Endothelial cell (in vitro differentiated cells): ENCODE results near the gene TRIM28. TPM values are rescaled to one million over a fixed set of nuclear protein-coding genes. Genes with fewer than 3 reads are reported as not detected.

ENCODE experiments used
- DNase-seq: peaks from one replicate; pipeline ENCODE4 v3.0.0; 2021; ENCODE audit warnings: low spot score
- H3K27ac Mint-ChIP-seq: one replicate; pipeline ENCODE4 v1.8.0; 2021; ENCODE audit warnings: mixed read lengths, inconsistent platforms; ENCODE audit not compliant: unreplicated experiment
- H3K27me3 Mint-ChIP-seq: one replicate; pipeline ENCODE4 v1.8.0; 2021; ENCODE audit warnings: mild to moderate bottlenecking, moderate library complexity, mixed read lengths, inconsistent platforms; ENCODE audit not compliant: unreplicated experiment
- H3K36me3 Mint-ChIP-seq: one replicate; pipeline ENCODE4 v1.8.0; 2021; ENCODE audit warnings: mild to moderate bottlenecking, low read depth, mixed read lengths, inconsistent platforms; ENCODE audit not compliant: unreplicated experiment
- H3K4me1 Mint-ChIP-seq: one replicate; pipeline ENCODE4 v1.8.0; 2021; ENCODE audit warnings: mild to moderate bottlenecking, mixed read lengths, inconsistent platforms; ENCODE audit not compliant: unreplicated experiment
- H3K4me3 Mint-ChIP-seq: one replicate; pipeline ENCODE4 v1.8.0; 2021; ENCODE audit warnings: mild to moderate bottlenecking, mixed read lengths, inconsistent platforms; ENCODE audit not compliant: unreplicated experiment
- H3K9me3 Mint-ChIP-seq: one replicate; pipeline ENCODE4 v1.8.0; 2021; ENCODE audit warnings: mixed read lengths, inconsistent platforms; ENCODE audit not compliant: unreplicated experiment
- total RNA-seq: library from RNA; stranded (reverse); fragmentation: NEBNext Ultra II Directional; extraction: Animal tissue kit (Norgen Biotek cat#: 25700); gene quantifications from one replicate; pipeline ENCODE4 v1.2.1, GENCODE V29; 2021; ENCODE audit not compliant: unreplicated experiment
- TF ChIP-seq, protein P1 (sequence below): fragments of 200-600 bp; sonication (generic); IDR thresholded peaks from one replicate; pipeline ENCODE4 v1.5.0; 2021; ENCODE audit warnings: antibody characterized with exemption; ENCODE audit not compliant: unreplicated experiment

The TRIM28 gene
- total RNA-seq, 1 donor from 2014 or later: 457 TPM

DNA sequence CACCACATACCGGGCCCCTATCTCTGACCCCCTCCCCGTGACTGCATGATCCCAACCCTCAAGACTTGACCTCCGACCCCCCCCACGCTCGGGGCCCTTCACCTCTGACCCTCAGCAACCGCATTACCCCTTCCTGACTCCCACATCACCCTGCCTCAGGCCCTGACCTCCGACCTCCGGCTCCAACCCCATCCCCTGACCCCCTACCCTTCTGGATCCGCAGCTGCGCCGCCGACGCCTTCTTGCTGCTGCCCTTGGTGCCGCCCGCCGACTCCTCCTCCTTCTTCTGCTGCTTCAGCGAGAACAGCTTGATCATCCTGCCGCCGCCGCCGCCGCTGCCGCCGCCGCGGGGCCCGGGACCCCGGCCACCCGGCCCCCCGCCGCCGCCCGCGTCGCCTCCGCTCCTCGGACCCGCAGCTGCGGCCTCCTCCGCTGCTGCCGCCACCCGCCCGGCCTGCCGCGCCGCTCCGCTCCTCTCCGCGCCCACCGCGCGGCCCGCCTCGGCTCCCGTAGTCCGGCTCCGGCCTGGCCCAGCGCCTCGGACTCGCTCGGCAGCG lies 14.3 kb downstream of the TRIM28 start, which contains the start of gene UBE2M:
UBE2M (minus strand) TSS at position 546 of the 557 bp plus-strand sequence; CDS start at position 316, 230 bp downstream.
- no peak for DNase-seq
- Mint-ChIP-seq H3K9me3 (no peaks in the 10 kb centered on the region), H3K27ac (peak within 1 kb of the TSS; percentile 99), H3K4me1 (peaks cover 34% of the 10 kb centered on the region), H3K27me3 (peaks cover 25% of the 10 kb centered on the region), H3K36me3 (peaks cover 30% of the 10 kb centered on the region), H3K4me3 (peak within 1 kb of the TSS; percentile 98)
- TF ChIP-seq, protein P1, sequence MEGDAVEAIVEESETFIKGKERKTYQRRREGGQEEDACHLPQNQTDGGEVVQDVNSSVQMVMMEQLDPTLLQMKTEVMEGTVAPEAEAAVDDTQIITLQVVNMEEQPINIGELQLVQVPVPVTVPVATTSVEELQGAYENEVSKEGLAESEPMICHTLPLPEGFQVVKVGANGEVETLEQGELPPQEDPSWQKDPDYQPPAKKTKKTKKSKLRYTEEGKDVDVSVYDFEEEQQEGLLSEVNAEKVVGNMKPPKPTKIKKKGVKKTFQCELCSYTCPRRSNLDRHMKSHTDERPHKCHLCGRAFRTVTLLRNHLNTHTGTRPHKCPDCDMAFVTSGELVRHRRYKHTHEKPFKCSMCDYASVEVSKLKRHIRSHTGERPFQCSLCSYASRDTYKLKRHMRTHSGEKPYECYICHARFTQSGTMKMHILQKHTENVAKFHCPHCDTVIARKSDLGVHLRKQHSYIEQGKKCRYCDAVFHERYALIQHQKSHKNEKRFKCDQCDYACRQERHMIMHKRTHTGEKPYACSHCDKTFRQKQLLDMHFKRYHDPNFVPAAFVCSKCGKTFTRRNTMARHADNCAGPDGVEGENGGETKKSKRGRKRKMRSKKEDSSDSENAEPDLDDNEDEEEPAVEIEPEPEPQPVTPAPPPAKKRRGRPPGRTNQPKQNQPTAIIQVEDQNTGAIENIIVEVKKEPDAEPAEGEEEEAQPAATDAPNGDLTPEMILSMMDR: no peak

DNA sequence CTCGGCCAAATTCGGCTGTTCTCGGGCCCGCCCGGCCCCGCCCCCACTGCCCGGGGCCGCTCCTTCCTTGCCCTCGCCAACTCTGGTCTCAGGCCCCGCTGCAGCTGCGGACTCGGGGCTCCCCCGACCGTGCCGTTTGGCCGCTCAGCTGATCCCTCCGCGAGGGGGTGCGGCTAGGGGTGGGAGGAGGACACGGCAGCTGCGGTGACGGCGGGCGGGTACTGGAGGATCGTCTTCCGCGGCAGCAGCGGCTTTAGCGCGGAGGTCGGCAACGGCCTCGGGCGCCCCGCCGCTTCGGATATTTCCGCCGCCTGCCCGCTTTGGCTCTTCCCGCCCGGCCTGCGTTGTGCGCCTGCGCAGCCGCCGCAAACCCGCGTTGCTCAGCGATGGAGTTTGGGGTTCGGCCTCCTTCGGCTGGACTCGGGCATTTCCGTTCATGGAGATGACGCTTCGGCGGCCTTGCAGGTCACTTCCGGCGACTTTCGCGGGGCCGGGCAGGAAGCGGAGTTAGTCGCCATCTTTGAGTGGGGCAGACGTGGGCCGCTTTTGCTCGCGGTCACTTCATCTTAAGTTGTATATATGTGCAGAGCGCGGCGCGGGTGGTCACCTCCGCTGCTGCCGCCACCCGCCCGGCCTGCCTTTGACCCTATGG lies 14.9 kb downstream of the TRIM28 start:
- peaks cover 29% of the 10 kb centered on the region for H3K27me3 Mint-ChIP-seq
- TF ChIP-seq, protein P1: no peak
- H3K27ac Mint-ChIP-seq: peak overlapping the region; percentile 99
- no peaks in the 10 kb centered on the region for H3K9me3 Mint-ChIP-seq
- H3K4me1 Mint-ChIP-seq: peaks cover 35% of the 10 kb centered on the region
- DNase-seq: peak; percentile 100
- peak overlapping the region; percentile 96 for H3K4me3 Mint-ChIP-seq
- H3K36me3 Mint-ChIP-seq: peaks cover 30% of the 10 kb centered on the region

DNA sequence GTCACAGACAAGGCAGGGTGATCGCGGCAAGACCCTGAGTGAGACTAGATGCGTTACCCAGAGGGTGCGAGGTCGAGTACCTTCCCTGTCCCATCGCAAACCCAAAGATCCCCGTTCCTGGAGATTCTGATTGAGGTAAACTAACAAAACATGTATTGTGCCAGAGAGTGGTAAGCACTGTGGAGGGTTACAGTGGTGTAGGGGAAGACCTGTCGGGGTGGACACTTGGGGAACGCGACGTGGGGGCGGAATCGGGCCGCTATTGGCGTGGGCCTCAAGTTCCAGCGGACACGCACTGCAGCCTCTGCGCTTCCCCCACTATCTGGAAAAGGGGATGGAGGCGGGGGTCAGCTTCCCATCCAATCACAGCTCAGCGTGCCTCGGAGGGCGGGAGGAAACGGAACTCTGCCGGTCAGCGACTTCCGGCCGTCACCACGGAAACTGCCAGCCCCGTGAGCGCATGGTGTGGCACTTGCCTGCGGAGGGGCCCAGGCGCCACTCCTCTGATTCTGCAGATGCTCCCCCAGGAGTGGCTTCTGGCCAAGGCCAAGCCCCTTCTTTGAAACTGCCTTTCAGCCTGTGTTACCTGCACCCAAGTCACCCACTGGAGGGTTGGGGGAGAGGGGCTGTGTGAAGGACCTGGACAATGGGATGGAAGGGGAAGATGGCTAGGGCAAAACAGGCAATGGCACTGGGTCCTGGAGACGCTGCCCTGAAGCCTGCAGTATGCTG lies 15.6 kb downstream of the TRIM28 start:
- peak; percentile 74 for DNase-seq
- Mint-ChIP-seq H3K27ac (peak overlapping the region; percentile 99), H3K4me1 (peaks cover 29% of the 10 kb centered on the region), H3K36me3 (peaks cover 32% of the 10 kb centered on the region), H3K9me3 (no peaks in the 10 kb centered on the region), H3K27me3 (peaks cover 27% of the 10 kb centered on the region), H3K4me3 (peak overlapping the region; percentile 96)
- TF ChIP-seq, protein P1: no peak

DNA sequence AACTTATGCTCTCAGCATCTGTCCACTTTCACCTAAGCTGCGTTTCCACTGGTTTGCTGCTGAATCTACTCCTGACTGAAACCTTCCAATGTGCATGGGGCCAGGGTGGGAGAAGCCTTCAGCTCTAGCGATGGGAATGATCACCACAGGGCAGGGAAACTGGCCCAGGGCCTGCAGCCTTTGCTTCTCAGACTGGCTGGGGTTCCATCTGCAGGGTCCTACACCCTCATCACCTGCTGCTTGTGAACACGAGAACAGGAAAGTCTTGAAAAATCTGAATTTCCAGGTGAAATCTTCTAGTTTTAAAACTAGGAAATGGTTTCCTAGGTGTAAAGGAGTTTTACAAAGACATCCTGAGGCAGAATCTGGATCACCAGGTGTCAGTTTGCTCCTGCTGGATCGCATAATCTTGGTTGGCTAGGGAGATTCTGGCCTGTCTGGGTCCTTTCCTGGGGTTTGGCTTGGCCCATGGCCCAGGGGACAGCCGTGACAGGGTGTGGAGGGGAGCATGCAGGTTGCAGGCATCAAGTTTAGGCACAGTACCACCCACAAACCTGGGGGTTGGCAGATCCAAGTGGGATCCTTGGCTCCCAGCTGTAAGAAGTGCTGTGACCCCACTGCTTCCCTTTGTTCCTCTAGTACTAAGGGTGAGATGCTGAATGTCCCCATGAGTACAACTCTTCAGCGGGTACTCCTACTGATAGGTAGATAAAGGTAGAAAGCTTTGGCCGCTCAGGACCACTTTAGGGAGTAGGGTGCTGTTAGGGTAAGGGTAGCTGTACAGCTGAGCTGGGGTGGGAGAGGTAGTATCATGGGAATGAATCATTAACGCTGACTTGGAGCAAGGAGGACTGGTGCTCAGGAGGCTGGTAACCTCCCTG lies 16.4 kb downstream of the TRIM28 start:
- H3K9me3 Mint-ChIP-seq: no peaks in the 10 kb centered on the region
- peaks cover 30% of the 10 kb centered on the region for H3K4me1 Mint-ChIP-seq
- peaks cover 33% of the 10 kb centered on the region for H3K36me3 Mint-ChIP-seq
- DNase-seq: no peak
- H3K4me3 Mint-ChIP-seq: peak overlapping the region; percentile 96
- H3K27me3 Mint-ChIP-seq: peaks cover 24% of the 10 kb centered on the region
- TF ChIP-seq, protein P1: no peak
- peak overlapping the region; percentile 99 for H3K27ac Mint-ChIP-seq
